GM21529 (cell line): ENCODE results near the gene AKAP12.

Experiments
- ATAC-seq: cut with Tn5 transposase; IDR thresholded peaks from one replicate; pipeline ENCODE4 v1.9.1; 2021; ENCODE audit not compliant: unreplicated experiment

Gene AKAP12

DNA sequence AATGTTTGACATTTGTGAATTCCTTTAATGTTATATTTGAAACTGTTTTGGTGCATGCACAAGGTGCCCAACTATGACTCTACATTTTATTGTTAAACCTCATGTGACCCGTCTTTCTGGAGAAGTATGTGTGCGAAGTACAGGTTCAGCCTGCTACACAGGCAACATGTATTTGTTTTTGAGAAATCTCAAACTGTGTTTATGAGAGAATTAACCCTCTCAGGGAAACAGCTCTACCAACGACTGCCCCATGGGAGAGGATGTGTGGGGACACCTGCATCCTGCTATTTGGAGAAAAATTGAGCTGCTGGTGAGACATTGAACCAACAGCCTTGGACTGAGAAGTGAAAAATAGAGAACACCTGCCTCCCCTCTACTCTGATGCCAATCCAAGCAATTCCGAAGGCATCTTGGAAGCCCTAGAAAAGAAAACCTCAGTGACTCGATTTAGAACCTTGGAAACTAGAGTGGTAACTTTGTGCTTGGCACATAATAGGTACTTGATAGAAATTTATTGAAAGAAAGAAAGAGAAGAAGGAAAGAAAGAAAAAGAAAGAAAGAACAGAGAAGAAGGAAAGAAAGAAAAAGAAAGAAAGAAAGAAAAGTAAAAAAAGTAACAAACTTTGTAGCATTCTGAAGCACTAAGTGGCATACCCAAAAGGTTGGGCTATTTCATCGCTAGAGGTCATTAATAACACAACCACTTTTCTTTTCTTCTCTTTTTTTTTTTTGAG, 2.9 kb upstream of the AKAP12 start:
- ATAC-seq, result no peak

DNA sequence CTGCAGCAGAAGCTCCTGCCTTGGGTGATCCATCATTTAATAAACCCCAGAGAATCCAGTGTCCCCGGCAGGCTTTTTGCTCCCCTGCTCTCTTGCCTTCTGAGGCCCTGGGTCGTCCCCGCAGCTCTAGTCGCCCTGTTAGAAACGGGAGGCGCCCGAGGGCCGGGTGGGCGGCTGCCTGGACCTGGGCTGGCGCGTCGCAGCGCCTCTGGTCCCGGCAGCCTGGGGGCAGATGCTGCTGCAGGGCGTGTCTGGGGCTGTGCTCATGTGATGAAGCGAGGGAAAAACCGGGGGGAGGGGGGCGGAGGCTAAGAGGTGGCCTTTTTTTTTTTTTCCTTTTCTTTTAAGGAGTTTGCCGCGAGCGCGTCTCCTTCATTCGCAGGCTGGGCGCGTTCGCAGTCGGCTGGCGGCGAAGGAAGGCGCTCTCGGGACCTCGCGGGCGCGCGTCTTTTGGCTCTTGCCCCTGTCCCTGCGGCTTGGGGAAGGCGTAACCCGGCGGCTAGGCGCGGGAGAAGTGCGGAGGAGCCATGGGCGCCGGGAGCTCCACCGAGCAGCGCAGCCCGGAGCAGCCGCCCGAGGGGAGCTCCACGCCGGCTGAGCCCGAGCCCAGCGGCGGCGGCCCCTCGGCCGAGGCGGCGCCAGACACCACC, 394 bp downstream of the AKAP12 start:
- no peak for ATAC-seq

DNA sequence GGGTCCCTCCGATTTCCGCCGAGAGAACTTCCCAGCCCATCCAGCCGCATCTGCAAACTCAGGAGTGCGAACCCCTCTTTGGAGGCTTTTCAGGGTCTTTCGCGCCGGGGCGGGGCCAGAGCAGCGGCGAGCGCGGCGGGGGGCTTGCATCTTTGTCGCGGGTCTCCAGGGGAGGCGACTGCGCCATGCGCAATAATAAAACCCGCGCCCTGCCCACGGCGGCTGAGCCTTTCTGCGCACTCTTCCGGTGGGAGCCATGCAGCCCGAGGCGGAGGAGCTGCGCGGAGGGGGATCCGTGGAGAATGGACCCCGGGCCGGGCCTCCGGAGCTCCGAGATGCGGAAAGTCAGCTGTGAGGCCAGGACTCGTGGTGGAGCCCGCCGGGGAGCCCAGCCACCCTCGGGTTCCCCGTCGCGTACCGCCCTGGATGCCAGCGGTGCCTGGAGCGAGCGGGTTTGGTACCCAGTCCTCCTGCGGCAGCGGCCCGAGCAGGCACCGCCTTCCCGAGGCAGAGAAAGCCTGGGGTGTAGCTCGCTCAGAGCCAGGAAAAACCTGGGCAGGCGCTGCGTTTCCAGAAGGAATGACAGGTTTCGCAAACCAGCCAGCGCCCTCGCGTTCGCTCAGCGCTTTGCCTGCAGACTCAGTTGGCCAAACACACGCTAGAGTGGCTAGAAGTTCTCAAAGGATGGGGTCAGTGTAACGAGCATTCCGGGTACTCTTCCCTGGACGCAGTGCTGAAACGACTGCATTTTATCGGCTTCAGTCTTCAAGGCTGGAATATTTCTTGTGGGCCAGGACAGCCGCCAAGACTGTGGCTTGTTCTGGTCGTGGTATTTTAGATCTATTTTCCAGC, 1.2 kb downstream of the AKAP12 start:
- no peak for ATAC-seq

DNA sequence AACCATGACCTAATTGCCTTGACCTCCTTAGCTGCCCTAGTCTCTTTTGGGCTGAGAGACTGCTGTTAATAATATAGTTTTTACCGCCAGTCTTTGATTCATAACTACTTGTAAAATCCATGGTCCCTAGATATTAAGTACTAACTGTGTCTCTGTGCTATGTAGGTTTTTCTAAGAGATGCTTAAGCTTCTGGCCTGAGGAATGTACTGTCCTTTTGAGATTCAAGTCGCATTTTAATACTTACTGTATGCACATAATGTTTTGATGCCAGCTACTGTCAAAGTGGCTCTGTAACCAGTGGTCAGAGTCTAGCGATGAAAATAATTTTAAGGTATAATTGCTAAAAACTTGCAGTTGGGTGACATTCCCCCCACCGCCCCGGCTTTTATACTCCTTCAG, 2.1 kb downstream of the AKAP12 start:
- no peak for ATAC-seq

DNA sequence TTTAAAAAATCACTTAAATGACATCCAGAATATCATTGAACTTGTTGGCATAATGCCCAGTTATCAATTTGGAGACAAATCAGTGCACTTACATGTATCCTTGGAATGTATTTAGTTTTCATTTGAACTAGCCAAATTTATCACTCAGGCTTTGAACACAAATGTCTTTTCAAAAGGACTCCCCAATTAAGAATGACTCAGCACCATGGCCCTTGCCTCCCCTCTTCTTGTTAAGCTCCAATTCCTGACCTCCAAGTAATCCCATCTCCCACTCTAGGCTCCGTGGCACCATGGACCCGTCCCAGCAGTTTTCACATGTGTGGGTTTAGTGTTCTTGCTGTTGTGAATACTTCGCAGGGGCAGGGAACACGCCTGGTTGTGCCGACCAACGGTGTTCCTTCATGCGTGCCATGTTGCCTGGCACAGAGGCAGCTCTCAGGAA, 2.7 kb downstream of the AKAP12 start:
- no peak for ATAC-seq

DNA sequence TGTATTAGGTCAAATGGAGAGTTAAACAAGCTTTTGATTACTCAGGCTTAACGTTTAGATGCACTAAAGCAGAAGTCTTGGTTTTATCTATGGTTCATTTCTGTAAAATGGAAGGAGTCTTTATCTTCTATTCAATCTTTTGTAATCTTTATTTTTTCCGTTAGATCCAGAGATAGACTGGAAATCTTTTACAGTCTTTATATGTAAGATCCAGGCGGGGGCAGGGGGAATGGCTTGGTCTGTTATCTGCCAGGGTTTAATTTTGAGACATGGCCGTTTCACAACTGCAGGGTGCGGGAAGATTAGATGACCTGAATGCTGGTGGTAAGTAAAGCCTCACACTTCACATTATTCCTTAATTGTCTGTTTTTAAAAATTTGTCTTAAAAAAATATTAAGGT, 3.7 kb downstream of the AKAP12 start:
- ATAC-seq, result no peak

DNA sequence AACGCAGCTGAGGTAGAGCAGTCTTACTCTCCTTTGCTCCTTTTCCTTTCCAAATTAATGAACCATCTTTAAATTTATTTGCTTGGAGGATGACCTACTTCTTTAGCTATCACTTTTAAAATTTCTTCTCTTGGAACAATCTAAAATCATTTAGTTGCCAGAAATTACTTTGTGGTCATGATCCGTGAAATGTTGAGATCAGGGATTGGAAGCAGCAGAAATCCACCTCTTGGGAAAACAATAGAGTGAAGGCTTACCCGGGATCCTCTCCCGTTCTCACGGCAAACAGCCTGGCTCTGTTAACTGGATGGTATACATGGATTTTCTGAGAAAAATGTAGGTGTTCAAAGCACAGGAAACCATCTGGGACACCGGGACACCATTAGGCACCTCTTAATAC, 7.7 kb downstream of the AKAP12 start:
- ATAC-seq, result no peak

DNA sequence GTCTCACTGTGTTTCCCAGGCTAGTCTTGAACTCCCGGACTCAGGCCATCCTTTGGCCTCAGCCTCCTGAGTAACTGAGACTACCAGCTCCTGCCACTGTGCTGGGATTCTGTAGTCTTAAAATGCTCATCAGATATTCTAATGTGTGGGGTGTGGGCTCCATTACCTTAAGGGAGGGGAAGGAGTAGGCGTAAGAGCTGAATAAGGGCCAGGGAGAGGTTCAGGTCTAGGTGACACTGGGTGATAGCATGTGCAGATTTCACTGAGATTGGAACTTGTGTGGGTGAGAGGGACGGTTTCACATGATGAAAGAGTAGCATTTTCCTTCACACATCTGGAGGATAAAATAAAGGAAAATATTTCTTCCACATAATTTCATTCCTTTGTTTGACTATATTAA, 8.5 kb downstream of the AKAP12 start:
- ATAC-seq, result no peak

DNA sequence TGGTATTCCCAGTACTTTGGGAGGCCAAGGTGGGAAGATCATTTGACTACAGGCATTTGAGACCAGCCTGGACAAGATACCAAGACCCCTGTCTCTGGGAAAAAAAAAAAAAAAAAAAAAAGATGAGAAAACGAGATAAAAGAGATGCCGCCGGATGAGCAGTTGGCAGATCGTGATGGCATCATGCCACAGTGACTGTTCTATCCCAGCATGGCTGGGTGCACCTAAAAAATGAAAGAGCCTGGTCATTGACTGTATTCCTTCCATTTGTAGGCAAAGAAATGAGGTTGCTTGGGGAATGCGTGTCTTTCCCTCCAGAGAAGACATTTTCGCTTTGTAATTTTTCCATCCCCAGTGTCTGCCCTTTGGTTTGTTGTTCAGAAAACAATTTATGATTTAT, 12.9 kb downstream of the AKAP12 start:
- no peak for ATAC-seq

DNA sequence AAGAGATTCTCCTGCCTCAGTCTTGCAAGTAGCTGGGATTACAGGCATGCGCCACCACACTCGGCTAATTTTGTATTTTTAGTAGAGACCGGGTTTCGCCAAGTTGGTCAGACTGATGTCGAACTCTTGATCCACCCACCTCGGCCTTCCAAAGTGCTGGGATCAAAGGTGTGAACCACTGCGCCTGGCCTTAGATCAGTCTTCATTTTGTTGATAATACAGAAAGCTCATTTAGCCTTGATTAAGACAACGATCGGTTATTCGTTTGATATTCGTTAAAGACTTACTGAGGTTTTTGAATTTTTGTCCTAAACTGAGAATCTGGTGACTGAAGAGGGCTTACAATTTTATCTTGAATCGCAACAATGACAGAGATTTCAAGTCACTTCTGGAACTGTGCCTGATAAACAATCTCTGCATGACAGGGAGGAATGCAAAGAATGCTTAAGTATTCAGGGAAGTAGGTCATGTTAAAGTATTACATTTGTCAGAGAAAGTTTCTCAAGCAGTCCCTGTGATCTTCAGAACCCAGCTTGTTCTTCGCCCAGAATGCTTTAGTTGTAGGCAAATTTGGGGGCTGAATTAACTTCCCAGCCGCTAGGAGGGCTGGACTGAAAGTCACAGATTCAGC, 14.8 kb downstream of the AKAP12 start:
- ATAC-seq, result no peak

DNA sequence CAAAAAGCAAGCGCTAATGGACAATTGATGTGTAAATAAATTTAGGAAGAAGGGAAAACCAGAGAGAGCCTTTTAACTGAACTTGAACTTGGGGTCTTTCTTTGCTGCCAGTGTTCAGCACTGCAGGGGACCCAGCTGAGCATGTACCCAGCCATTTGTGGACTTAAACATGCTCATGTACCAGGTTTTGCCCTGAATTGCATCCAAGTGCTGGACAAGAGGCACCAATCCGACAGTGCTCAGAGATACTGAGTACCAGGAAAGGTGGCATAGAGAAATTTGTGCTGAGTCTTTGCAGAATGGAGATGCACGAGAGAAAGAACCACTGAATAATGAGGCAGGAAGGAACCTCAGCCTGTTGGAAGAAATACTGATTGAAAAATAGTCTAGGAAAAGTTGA, 16.0 kb downstream of the AKAP12 start:
- no peak for ATAC-seq

DNA sequence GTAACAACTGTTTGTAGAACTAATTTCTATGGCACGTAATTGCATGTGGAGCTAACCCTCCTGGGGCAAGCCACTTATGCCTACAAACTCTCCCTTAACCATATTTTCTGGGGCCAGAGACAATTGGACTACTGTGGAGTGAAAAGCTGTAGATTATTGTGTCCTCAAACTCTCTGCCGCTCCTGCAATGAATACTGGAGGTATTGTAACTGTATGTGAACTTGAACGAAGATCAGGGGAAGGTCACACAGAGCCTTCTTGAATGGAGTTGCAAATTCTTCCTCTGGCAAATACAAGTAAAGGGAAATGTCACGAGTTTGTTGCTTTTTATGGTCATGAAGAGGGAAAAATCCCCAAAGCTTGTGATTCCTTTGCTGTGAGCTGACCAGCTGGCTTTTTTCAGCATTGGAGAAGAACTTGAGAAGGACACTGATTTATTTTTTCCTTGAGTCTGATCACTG, 18.2 kb downstream of the AKAP12 start:
- ATAC-seq, result no peak

DNA sequence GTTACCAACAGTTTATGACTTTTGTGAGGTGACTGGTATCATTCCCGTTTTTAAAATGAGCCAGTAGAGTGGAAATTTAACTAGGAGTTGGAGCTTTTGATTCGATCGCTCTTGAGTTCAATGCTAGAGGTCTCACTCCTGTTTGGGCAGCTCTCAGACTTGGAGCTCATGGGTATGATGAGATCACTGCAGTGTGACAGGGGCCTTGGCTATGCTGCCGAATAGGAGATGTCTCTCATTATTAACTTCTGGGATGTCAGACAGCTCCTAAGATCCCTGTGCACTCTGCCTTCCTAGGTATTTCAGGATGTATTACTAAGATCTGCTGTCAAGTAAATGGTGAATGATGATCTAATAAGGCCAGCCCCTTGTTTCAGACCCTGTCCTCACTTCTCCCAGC, 20.4 kb downstream of the AKAP12 start:
- ATAC-seq, result no peak

DNA sequence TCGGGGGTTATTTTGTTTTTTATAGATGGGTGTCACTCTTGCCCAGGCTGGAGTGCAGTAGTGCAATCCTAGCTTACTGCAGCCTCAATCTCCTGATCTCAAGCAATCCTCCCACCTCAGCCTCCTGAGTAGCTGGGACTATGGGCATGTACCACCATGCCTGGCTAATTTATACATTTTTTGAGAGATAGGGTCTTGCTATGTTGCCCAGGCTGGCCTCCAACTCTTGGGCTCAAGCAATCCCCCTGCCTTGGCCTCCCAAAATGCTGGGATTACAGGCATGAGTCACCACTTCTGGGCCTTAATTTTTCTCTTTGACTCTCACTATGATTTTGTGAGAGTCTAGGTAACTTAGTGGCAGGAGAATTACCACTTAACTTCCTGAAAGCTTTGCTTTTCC, 23.3 kb downstream of the AKAP12 start:
- no peak for ATAC-seq

DNA sequence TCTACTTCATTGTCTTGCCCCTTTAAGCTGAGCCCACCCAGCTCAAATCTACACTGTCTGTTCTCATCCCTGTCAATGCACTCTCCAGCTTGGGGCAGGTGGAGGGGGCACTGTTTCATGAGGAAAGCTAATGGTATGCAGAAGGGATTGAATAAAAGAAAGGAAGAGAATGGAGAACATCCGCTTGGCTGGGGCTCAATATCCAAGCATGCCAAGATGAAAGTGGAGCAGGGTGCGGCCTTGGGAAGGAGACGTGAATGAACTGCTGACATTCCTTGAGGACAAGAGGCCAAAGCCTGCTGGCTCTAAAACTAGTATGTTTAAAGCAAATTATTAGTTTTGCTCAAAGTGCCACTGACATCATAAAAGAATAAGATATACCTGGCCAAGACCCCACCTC, 24.2 kb downstream of the AKAP12 start:
- no peak for ATAC-seq

DNA sequence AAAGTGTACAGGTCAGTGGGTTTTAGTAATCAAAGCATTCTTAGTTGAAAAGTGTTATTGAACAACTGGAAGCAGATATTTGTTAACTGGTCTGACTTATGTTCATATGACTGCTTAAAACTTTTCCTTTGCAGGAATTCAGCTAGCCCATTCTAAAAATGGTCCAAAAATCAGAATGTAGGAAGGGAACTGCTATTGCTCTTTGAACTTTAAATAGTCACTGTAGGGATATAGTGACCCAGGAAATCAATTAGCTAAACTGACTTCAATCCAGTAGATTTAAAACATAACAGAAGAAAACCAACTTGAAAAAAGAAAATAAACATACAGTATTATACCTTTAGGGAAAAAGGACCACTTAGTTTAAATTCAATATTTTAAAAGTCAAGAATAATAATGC, 25.5 kb downstream of the AKAP12 start:
- ATAC-seq, result no peak

DNA sequence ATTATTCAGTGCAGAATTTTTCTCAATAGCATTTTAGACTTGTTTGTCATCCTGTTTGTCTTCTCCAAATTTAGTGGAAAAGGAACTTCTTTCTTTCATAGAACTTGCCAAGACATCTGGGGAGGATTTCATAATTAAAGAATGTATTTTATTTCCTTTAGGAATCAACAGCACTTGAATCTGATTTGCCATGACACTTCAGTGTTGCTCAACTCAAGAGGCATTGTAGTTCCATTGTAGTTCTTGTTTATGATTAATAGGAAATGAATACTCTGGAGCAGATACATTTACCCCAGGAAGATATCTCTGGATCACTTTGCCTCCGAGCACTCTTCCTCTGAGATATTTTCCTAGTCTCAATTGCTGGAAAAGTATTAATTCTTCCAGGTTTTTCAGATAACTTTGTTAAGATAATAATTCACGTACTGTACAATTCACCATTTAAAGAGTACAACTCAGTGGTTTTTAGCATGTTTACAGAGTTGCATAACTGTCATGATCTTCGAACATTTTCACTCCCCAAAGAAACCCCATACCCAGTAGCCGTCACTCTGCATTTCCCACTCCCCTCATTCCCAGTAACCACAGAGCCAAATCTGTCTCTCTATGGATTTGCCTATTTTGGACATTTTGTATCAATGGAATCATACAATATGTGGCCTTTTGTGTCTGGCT, 29.7 kb downstream of the AKAP12 start:
- ATAC-seq, result no peak

DNA sequence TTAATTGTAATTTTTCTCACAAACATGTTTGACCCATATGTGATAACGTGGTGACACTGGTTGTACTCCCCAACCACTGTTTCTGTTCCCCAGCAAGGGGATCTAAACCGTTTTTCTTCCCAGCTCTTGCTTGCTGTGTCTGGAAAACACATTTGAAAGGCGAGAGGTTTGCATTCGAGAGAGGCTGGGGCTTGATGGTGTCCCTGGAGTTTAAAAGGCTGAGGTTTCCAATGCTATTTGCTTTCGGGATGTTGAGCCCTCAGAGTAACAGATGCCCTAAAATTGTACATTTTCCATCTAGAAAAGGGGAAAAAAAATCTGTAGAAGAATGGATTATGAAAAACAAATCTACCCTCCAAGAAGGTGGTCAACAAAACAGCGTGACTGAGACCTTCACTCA, 35.4 kb downstream of the AKAP12 start:
- ATAC-seq, result no peak

DNA sequence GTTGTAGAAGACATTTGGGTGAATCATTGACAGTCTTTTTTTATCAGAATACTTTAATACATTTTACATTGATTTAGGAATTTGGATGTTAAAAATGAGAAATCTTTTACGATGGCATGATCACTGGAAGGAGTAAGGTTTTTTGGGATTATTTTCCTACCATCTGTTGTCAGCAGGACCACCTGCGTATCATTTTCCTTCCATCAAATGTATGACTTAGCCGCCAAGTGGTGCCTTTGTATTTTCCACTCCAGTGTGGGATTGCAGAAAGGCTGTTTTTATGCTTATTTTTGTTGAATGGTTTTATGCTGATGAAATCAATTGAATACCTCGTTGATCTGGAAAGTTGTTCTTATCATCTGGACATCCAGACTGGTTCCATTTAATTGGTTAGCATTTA, 35.8 kb downstream of the AKAP12 start:
- no peak for ATAC-seq

DNA sequence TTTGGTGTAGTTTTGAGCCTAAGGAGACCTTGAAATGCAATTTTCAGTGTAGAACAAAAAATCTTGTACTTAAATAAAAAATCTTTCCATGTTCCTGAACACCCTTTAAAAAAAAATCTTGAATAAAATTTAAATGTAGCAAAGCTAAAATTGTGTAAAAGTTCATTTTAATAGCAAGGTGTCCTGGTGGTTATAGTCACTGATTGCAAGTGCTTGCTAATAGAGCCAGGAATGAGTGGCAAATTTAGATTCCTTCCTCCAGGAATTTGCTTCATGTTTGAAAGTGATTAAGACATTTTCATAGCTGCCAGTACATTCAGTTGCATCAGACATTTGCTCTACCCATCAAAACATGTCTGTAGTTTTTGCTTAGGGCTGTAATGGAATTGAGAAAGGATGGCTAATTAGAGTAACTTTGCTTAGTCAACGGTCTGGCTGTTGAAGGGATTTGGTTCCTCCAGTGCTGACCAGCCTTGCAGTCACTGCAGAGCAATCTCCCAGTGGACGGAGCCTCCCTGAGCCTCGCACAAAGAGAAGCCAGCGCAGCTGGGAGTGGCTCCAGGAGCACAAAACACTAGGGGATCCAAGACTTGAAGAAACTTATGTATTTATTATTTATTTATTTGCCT, 36.5 kb downstream of the AKAP12 start:
- no peak for ATAC-seq
